Endothelial cell (in vitro differentiated cells): ENCODE data around the gene CGB1. TPM values are rescaled to one million over a fixed set of nuclear protein-coding genes. Genes with fewer than 3 reads are reported as not detected.

Source experiments
- DNase-seq: peaks from one replicate; pipeline ENCODE4 v3.0.0; 2021; ENCODE audit warnings: low spot score
- H3K27ac Mint-ChIP-seq: one replicate; pipeline ENCODE4 v1.8.0; 2021; ENCODE audit warnings: mixed read lengths, inconsistent platforms; ENCODE audit not compliant: unreplicated experiment
- H3K27me3 Mint-ChIP-seq: one replicate; pipeline ENCODE4 v1.8.0; 2021; ENCODE audit warnings: mild to moderate bottlenecking, moderate library complexity, mixed read lengths, inconsistent platforms; ENCODE audit not compliant: unreplicated experiment
- H3K36me3 Mint-ChIP-seq: one replicate; pipeline ENCODE4 v1.8.0; 2021; ENCODE audit warnings: mild to moderate bottlenecking, low read depth, mixed read lengths, inconsistent platforms; ENCODE audit not compliant: unreplicated experiment
- H3K4me1 Mint-ChIP-seq: one replicate; pipeline ENCODE4 v1.8.0; 2021; ENCODE audit warnings: mild to moderate bottlenecking, mixed read lengths, inconsistent platforms; ENCODE audit not compliant: unreplicated experiment
- H3K4me3 Mint-ChIP-seq: one replicate; pipeline ENCODE4 v1.8.0; 2021; ENCODE audit warnings: mild to moderate bottlenecking, mixed read lengths, inconsistent platforms; ENCODE audit not compliant: unreplicated experiment
- H3K9me3 Mint-ChIP-seq: one replicate; pipeline ENCODE4 v1.8.0; 2021; ENCODE audit warnings: mixed read lengths, inconsistent platforms; ENCODE audit not compliant: unreplicated experiment
- CTCF ChIP-seq: fragments of 200-600 bp; sonication (generic); IDR thresholded peaks from one replicate; pipeline ENCODE4 v1.5.0; 2021; ENCODE audit warnings: antibody characterized with exemption; ENCODE audit not compliant: unreplicated experiment
- total RNA-seq: library from RNA; stranded (reverse); fragmentation: NEBNext Ultra II Directional; extraction: Animal tissue kit (Norgen Biotek cat#: 25700); gene quantifications from one replicate; pipeline ENCODE4 v1.2.1, GENCODE V29; 2021; ENCODE audit not compliant: unreplicated experiment

CGB1 gene
- total RNA-seq, 1 donor from 2014 or later, result not detected

DNA sequence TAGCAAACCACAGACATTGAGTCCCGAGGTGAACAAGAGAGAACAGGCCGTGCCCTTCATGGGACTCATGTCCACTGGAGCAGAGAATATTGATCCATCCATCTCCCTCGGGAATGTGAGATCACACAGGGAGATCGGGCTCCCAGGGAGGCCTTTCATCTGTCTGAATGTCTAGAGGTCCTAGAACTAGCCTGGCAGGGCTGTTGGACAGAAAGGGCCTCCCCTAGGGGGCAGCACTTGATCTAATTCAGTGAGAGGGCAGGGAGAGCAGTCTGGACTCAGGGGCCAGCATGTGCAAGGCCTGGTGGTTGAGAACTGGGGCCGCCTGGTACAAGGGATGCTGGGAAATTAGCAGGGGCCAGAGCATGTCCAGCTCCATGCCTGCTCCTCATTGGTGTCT, 38.7 kb downstream of the CGB1 start:
- Mint-ChIP-seq H3K27me3 (peaks cover 6% of the 10 kb centered on the region), H3K4me1 (peaks cover 22% of the 10 kb centered on the region), H3K36me3 (peaks cover 5% of the 10 kb centered on the region), H3K9me3 (no peaks in the 10 kb centered on the region), H3K4me3 (peak overlapping the region; percentile 54), H3K27ac (peak overlapping the region; percentile 54)
- peak; percentile 83 for DNase-seq
- TF ChIP-seq CTCF, result peak; percentile 46

GRCh38 chr19:48994035-48994386, 42.7 kb downstream of the CGB1 start:
- no peak for DNase-seq
- Mint-ChIP-seq H3K4me1 (peaks cover 29% of the 10 kb centered on the region), H3K36me3 (peaks cover 4% of the 10 kb centered on the region), H3K4me3 (peak overlapping the region; percentile 99), H3K9me3 (no peaks in the 10 kb centered on the region), H3K27me3 (peaks cover 15% of the 10 kb centered on the region), H3K27ac (peak overlapping the region; percentile 97)
- no peak for TF ChIP-seq CTCF

DNA sequence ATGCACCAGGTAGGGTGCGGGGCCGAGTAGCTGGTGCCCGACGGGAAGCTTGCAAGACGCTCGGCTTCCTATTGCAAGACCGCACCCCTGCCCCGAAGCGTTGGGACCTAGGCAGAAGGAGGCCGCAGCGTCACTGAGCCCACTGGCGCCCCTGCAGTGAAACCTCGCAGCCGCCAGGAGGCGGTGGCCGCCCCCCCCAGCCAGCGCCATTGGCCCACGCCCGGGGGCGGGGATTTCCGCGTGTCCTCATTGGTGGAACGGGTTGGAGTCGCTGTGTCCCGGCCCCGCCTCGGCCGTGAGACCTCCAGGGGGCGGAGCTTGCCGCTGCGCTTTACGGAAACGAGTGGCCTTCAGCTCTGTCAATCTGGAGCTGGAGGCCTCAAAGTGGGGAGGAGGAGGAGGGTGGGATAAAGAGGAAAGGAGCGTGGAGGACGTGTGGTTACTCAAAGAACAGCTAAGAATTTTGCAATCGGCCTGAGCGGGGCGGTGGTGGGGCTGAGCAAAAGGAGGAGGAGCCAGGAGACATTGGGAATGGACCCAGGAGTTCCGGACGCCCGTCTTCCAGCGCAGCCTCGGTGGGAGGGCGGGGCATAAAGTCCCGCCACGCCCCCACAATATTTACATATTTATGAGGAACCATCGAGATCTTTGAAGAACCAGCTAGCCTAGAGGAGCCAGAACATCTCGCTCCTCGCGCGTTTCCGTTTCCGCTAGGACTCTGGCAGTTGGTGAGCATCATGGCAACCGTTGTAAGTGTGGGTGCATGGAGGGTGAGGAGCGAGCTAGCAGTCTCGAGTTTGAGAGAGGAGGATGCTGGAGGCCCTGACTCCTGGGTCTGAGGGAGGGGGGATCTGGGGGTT, 43.3 kb downstream of the CGB1 start, which contains the start of the genes GYS1 and RUVBL2:
Gene GYS1 (minus strand): TSS at position 135 of the 860 bp plus-strand sequence. CDS start 197 bp downstream, outside the sequence.
Gene RUVBL2 (plus strand): TSS at position 713 of the 860 bp plus-strand sequence. CDS start 25 bp downstream, at position 738.
- Mint-ChIP-seq H3K27ac (peak within 1 kb of the TSS; percentile 97), H3K4me1 (peaks cover 33% of the 10 kb centered on the region), H3K27me3 (peaks cover 13% of the 10 kb centered on the region), H3K4me3 (peak within 1 kb of the TSS; percentile 99), H3K9me3 (no peaks in the 10 kb centered on the region), H3K36me3 (peaks cover 10% of the 10 kb centered on the region)
- peak; percentile 92 for TF ChIP-seq CTCF
- peak; percentile 99 for DNase-seq

DNA sequence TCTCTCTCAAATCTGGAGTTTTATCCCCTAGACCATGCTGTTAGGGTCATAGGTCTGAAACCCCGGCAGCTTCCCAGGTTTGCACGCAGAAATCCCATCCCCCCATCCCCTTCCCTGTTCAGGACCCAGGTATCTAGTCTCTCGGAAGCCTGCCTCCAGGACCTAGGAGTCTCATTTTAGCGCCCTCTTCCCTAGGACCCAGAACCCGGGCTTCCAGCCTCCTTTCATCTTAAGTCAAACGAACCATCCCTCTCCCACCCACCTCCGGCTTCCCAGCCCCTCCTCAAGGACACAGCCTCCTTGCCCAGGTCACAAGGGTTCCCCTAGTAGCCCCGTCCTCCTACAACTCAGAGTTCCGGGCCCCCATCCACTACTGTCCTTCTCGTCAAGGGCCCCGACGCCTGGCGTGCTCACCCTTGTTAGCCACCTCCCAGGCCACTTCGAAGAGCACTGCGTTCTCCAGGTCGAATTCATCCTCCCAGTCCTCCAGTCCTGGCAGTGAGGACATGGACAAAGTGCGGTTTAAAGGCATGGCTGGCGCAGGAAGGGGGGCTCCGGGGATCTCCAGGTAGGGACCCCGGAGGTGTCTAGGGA, 44.0 kb downstream of the CGB1 start:
- peaks cover 13% of the 10 kb centered on the region for H3K27me3 Mint-ChIP-seq
- TF ChIP-seq CTCF, result no peak
- peak; percentile 13 for DNase-seq
- H3K4me3 Mint-ChIP-seq, result peak overlapping the region; percentile 97
- peaks cover 31% of the 10 kb centered on the region for H3K4me1 Mint-ChIP-seq
- peak overlapping the region; percentile 72 for H3K27ac Mint-ChIP-seq
- H3K36me3 Mint-ChIP-seq, result peaks cover 17% of the 10 kb centered on the region
- no peaks in the 10 kb centered on the region for H3K9me3 Mint-ChIP-seq
